HepG2 (cell line): Measurements from ENCODE around the gene VTN. TPM values are rescaled to one million over a fixed set of nuclear protein-coding genes. Genes with fewer than 3 reads are reported as not detected.

Experiments used
- CHCHD3 ChIP-seq: sonication (generic); formaldehyde crosslinking; IDR thresholded peaks from 2 replicates; pipeline ENCODE4 v1.8.0; 2022; ENCODE audit warnings: mild to moderate bottlenecking, missing genetic modification reagents, moderate library complexity
- DNMT3B ChIP-seq: conservative IDR thresholded peaks from 2 replicates; pipeline ENCODE4 v1.6.1; 2016; ENCODE audit warnings: missing biosample characterization, control low read depth
- SOX13 ChIP-seq, 3 experiments: fragments of 450-650 bp in 1 of 3; sonication (generic) in 1 of 3; formaldehyde crosslinking in 1 of 3; IDR thresholded peaks in 2 of 3; conservative IDR thresholded peaks in 1 of 3; 2 replicates each; pipeline versions ENCODE4 v1.5.0 to v1.6.1; 2016 to 2020; ENCODE audit warnings: antibody characterized with exemption in 1 of 3, mild to moderate bottlenecking in 1 of 3, missing compliant biosample characterization in 1 of 3, missing genetic modification reagents in 1 of 3, moderate library complexity in 1 of 3
- SP4 ChIP-seq: sonication (generic); formaldehyde crosslinking; IDR thresholded peaks from 2 replicates; pipeline ENCODE4 v1.8.1; 2023; ENCODE audit warnings: mild to moderate bottlenecking, missing genetic modification reagents
- ZNF101 ChIP-seq: sonication (generic); formaldehyde crosslinking; IDR thresholded peaks from 2 replicates; pipeline ENCODE4 v1.4.0; 2020; ENCODE audit warnings: mild to moderate bottlenecking, low read depth, missing genetic modification reagents, borderline replicate concordance
- ZNF20 ChIP-seq: sonication (generic); formaldehyde crosslinking; IDR thresholded peaks from 2 replicates; pipeline ENCODE4 v1.4.0; 2020; ENCODE audit warnings: mild to moderate bottlenecking, moderate library complexity, missing genetic modification reagents
- ZNF230 ChIP-seq: sonication (generic); formaldehyde crosslinking; IDR thresholded peaks from 2 replicates; pipeline ENCODE4 v1.4.0; 2020; ENCODE audit warnings: mild to moderate bottlenecking, missing genetic modification reagents
- ZNF263 ChIP-seq: sonication (generic); formaldehyde crosslinking; IDR thresholded peaks from 2 replicates; pipeline ENCODE4 v1.4.0; 2020; ENCODE audit warnings: missing genetic modification reagents
- ZNF550 ChIP-seq: sonication (generic); formaldehyde crosslinking; IDR thresholded peaks from 2 replicates; pipeline ENCODE4 v1.4.0; 2020; ENCODE audit warnings: mild to moderate bottlenecking, missing genetic modification reagents, borderline replicate concordance
- ZNF564 ChIP-seq: sonication (generic); formaldehyde crosslinking; IDR thresholded peaks from 2 replicates; pipeline ENCODE4 v1.8.1; 2023; ENCODE audit warnings: mild to moderate bottlenecking, missing genetic modification reagents
- ZNF629 ChIP-seq: sonication (generic); formaldehyde crosslinking; conservative IDR thresholded peaks from 2 replicates; pipeline ENCODE4 v1.5.0; 2020; ENCODE audit warnings: missing genetic modification reagents
- polyA plus RNA-seq, 8 experiments: library from polyadenylated mRNA; depleted of rRNA in 3 of 8; stranded (reverse) in 7 of 8; unstranded in 1 of 8; fragments of >200 nt; fragmentation: Illumina TruSeq in 4 of 8; extraction: Trizol in 4 of 8; gene quantifications; 2 replicates each; pipeline versions ENCODE4 v1.2.1 to v1.2.3, GENCODE V29; 2011 to 2016; ENCODE audit warnings: low read depth in 4 of 8, missing spikeins in 1 of 8, mixed read lengths in 1 of 8; ENCODE audit not compliant: insufficient read depth in 1 of 8
- total RNA-seq, 5 experiments: library from RNA; depleted of rRNA; stranded (reverse); fragments of >200 nt; fragmentation: Illumina TruSeq; extraction: Trizol; gene quantifications; 2 replicates each; pipeline ENCODE4 v1.2.3, GENCODE V29; 2016; ENCODE audit warnings: low read depth in 1 of 5
- TF ChIP-seq, protein P1 (sequence below): sonication (generic); formaldehyde crosslinking; IDR thresholded peaks from 2 replicates; pipeline ENCODE4 v1.5.0; 2020; ENCODE audit warnings: missing genetic modification reagents, mild to moderate bottlenecking, borderline replicate concordance
- TF ChIP-seq, protein P2 (sequence below): sonication (generic); formaldehyde crosslinking; IDR thresholded peaks from 2 replicates; pipeline ENCODE4 v1.4.0; 2020; ENCODE audit warnings: mild to moderate bottlenecking, missing genetic modification reagents, borderline replicate concordance
- TF ChIP-seq, protein P3 (sequence below), 2 experiments: sonication (generic) in 1 of 2; formaldehyde crosslinking in 1 of 2; IDR thresholded peaks; 2 replicates each; pipeline versions ENCODE4 v1.6.1 to v1.9.0; 2014 to 2022; ENCODE audit warnings: antibody characterized with exemption in 1 of 2, borderline replicate concordance in 1 of 2, inconsistent platforms in 1 of 2, low read depth in 1 of 2, missing genetic modification reagents in 1 of 2

VTN gene
- total and polyA plus RNA-seq, 2 of the 13 experiments (the other 11 are each of a cell fraction or from before 2014, with no cell fraction given), result 108 to 131 TPM

DNA sequence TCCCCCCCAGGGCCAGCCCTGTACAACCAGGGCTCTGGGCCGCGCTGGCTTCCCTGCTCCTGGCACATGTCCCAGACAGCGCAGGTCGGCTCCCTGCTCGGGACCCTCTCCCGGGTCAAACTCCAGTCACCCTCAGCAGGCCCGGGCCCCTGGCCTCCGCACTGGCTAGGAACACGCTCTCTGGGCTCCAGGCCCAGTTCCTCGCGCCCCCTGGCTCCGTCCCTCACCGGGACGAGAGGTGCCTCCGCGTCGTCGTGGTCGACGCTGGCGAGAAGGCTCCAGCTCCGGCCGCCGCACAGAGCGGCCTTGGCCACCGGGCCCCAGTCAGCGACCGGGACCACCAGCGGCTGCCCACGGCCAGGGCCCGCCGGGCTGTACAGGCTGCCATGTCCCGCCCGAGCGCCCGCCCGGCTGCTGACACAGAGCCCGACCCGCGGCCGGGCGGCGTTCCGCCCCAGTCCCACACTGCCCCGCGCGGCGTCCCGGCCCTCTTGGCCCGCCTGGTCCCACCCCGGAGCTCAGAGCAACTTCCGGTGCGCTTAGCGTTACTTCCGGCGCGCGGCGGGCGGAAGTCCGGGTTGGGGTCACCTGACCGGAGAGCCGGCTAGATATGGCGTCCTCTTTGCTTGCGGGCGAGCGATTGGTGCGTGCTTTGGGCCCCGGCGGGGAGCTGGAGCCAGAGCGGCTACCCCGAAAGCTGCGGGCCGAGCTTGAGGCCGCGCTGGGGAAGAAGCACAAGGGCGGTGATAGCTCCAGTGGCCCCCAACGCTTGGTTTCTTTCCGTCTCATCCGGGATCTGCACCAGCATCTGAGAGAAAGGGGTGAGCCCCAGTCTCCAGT, 12.8 kb downstream of the VTN start, which contains the start of gene POLDIP2 (continued):
- TF ChIP-seq ZNF263 (CRISPR knock-in tag) (no peak), ZNF230 (CRISPR knock-in tag) (0 out of 2 replicates have a peak, but pooled peaks have one; percentile 26), ZNF101 (CRISPR knock-in tag) (0 out of 2 replicates have a peak, but pooled peaks have one; percentile 48), DNMT3B (CRISPR knock-in tag) (no peak), CHCHD3 (CRISPR knock-in tag) (peak; percentile 50; the same call in 1 of the 2 replicates), ZNF629 (0 out of 2 replicates have a peak, but pooled peaks have one; percentile 6), ZNF550 (no peak), SP4 (CRISPR knock-in tag) (peak; percentile 93), SOX13 (IDR thresholded peaks at IDR 0.05) (no peak), SOX13 (CRISPR knock-in tag; conservative IDR thresholded peaks at IDR 0.05 in 1 of 2, IDR thresholded peaks at IDR 0.05 in 1 of 2) (peak in 1 of 2 experiments; percentile 39; a peak in 1 of 4 replicates), ZNF20 (no peak), ZNF564 (0 out of 2 replicates have a peak, but pooled peaks have one; percentile 32)
- TF ChIP-seq, protein P1, sequence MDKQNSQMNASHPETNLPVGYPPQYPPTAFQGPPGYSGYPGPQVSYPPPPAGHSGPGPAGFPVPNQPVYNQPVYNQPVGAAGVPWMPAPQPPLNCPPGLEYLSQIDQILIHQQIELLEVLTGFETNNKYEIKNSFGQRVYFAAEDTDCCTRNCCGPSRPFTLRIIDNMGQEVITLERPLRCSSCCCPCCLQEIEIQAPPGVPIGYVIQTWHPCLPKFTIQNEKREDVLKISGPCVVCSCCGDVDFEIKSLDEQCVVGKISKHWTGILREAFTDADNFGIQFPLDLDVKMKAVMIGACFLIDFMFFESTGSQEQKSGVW (CRISPR knock-in tag), result 0 out of 2 replicates have a peak, but pooled peaks have one; percentile 23
- TF ChIP-seq, protein P2, sequence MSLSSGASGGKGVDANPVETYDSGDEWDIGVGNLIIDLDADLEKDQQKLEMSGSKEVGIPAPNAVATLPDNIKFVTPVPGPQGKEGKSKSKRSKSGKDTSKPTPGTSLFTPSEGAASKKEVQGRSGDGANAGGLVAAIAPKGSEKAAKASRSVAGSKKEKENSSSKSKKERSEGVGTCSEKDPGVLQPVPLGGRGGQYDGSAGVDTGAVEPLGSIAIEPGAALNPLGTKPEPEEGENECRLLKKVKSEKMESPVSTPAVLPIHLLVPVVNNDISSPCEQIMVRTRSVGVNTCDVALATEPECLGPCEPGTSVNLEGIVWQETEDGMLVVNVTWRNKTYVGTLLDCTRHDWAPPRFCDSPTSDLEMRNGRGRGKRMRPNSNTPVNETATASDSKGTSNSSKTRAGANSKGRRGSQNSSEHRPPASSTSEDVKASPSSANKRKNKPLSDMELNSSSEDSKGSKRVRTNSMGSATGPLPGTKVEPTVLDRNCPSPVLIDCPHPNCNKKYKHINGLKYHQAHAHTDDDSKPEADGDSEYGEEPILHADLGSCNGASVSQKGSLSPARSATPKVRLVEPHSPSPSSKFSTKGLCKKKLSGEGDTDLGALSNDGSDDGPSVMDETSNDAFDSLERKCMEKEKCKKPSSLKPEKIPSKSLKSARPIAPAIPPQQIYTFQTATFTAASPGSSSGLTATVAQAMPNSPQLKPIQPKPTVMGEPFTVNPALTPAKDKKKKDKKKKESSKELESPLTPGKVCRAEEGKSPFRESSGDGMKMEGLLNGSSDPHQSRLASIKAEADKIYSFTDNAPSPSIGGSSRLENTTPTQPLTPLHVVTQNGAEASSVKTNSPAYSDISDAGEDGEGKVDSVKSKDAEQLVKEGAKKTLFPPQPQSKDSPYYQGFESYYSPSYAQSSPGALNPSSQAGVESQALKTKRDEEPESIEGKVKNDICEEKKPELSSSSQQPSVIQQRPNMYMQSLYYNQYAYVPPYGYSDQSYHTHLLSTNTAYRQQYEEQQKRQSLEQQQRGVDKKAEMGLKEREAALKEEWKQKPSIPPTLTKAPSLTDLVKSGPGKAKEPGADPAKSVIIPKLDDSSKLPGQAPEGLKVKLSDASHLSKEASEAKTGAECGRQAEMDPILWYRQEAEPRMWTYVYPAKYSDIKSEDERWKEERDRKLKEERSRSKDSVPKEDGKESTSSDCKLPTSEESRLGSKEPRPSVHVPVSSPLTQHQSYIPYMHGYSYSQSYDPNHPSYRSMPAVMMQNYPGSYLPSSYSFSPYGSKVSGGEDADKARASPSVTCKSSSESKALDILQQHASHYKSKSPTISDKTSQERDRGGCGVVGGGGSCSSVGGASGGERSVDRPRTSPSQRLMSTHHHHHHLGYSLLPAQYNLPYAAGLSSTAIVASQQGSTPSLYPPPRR, result peak; percentile 54; the same call in 1 of the 2 replicates
- TF ChIP-seq, protein P3, sequence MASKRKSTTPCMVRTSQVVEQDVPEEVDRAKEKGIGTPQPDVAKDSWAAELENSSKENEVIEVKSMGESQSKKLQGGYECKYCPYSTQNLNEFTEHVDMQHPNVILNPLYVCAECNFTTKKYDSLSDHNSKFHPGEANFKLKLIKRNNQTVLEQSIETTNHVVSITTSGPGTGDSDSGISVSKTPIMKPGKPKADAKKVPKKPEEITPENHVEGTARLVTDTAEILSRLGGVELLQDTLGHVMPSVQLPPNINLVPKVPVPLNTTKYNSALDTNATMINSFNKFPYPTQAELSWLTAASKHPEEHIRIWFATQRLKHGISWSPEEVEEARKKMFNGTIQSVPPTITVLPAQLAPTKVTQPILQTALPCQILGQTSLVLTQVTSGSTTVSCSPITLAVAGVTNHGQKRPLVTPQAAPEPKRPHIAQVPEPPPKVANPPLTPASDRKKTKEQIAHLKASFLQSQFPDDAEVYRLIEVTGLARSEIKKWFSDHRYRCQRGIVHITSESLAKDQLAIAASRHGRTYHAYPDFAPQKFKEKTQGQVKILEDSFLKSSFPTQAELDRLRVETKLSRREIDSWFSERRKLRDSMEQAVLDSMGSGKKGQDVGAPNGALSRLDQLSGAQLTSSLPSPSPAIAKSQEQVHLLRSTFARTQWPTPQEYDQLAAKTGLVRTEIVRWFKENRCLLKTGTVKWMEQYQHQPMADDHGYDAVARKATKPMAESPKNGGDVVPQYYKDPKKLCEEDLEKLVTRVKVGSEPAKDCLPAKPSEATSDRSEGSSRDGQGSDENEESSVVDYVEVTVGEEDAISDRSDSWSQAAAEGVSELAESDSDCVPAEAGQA (IDR thresholded peaks at IDR 0.05; ENCODE audit: low read depth), result peak; percentile 80
- TF ChIP-seq, protein P3 (CRISPR knock-in tag; IDR thresholded peaks at IDR 0.05; ENCODE audit: borderline replicate concordance), result peak; percentile 33; the same call in 1 of the 2 replicates
